HL-60 (cell line): Measurements from ENCODE around the gene MAFG.

Experiments used
- DNase-seq, 2 experiments: peaks; one replicate each; pipeline ENCODE4 v3.0.0-alpha.2; 2010 to 2020; ENCODE audit warnings: low read depth in 1 of 2, low spot score in 1 of 2
- H3K27ac ChIP-seq: fragments of 250-450 bp; sonication (Bioruptor Pico); replicated peaks from 2 replicates; pipeline ENCODE4 v1.5.1; 2020; ENCODE audit warnings: mild to moderate bottlenecking, moderate library complexity
- H3K27me3 ChIP-seq: fragments of 250-450 bp; sonication (Bioruptor Pico); 2 replicates; pipeline ENCODE4 v1.5.1; 2021; ENCODE audit warnings: mild to moderate bottlenecking, moderate library complexity; ENCODE audit not compliant: insufficient read depth, poor library complexity, severe bottlenecking
- H3K4me3 ChIP-seq: replicated peaks from 2 replicates; pipeline ENCODE4 v1.5.1; 2011; ENCODE audit warnings: mild to moderate bottlenecking, control low read depth, low read length; ENCODE audit not compliant: insufficient read depth
- GABPA ChIP-seq: IDR thresholded peaks from 2 replicates; pipeline ENCODE4 v1.6.1; 2012; ENCODE audit warnings: low read depth
- POLR2AphosphoS5 ChIP-seq: IDR thresholded peaks from 2 replicates; pipeline ENCODE4 v1.6.1; 2012; ENCODE audit warnings: low read depth
- SPI1 ChIP-seq: IDR thresholded peaks from 2 replicates; pipeline ENCODE4 v1.6.1; 2012; ENCODE audit warnings: low read depth, mild to moderate bottlenecking, borderline replicate concordance
- TF ChIP-seq, protein P1 (sequence below): IDR thresholded peaks from one replicate; pipeline ENCODE4 v1.5.1; 2011; ENCODE audit warnings: low read length, control low read depth, inconsistent platforms; ENCODE audit not compliant: insufficient read depth
- TF ChIP-seq, protein P2 (sequence below): IDR thresholded peaks from 2 replicates; pipeline ENCODE4 v1.6.1; 2012; ENCODE audit warnings: low read depth; ENCODE audit not compliant: insufficient replicate concordance

Gene MAFG

GRCh38 chr17:81941484-81942166, 14.1 kb upstream of the MAFG start:
- no peak for DNase-seq
- H3K27me3 ChIP-seq, result peaks cover 4% of the 10 kb centered on the region
- TF ChIP-seq GABPA, result no peak
- TF ChIP-seq, protein P1, sequence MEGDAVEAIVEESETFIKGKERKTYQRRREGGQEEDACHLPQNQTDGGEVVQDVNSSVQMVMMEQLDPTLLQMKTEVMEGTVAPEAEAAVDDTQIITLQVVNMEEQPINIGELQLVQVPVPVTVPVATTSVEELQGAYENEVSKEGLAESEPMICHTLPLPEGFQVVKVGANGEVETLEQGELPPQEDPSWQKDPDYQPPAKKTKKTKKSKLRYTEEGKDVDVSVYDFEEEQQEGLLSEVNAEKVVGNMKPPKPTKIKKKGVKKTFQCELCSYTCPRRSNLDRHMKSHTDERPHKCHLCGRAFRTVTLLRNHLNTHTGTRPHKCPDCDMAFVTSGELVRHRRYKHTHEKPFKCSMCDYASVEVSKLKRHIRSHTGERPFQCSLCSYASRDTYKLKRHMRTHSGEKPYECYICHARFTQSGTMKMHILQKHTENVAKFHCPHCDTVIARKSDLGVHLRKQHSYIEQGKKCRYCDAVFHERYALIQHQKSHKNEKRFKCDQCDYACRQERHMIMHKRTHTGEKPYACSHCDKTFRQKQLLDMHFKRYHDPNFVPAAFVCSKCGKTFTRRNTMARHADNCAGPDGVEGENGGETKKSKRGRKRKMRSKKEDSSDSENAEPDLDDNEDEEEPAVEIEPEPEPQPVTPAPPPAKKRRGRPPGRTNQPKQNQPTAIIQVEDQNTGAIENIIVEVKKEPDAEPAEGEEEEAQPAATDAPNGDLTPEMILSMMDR, result no peak
- TF ChIP-seq, protein P2, sequence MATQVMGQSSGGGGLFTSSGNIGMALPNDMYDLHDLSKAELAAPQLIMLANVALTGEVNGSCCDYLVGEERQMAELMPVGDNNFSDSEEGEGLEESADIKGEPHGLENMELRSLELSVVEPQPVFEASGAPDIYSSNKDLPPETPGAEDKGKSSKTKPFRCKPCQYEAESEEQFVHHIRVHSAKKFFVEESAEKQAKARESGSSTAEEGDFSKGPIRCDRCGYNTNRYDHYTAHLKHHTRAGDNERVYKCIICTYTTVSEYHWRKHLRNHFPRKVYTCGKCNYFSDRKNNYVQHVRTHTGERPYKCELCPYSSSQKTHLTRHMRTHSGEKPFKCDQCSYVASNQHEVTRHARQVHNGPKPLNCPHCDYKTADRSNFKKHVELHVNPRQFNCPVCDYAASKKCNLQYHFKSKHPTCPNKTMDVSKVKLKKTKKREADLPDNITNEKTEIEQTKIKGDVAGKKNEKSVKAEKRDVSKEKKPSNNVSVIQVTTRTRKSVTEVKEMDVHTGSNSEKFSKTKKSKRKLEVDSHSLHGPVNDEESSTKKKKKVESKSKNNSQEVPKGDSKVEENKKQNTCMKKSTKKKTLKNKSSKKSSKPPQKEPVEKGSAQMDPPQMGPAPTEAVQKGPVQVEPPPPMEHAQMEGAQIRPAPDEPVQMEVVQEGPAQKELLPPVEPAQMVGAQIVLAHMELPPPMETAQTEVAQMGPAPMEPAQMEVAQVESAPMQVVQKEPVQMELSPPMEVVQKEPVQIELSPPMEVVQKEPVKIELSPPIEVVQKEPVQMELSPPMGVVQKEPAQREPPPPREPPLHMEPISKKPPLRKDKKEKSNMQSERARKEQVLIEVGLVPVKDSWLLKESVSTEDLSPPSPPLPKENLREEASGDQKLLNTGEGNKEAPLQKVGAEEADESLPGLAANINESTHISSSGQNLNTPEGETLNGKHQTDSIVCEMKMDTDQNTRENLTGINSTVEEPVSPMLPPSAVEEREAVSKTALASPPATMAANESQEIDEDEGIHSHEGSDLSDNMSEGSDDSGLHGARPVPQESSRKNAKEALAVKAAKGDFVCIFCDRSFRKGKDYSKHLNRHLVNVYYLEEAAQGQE, result no peak
- no peak for TF ChIP-seq SPI1
- no peak for TF ChIP-seq POLR2AphosphoS5

GRCh38 chr17:81940538-81941483, 13.3 kb upstream of the MAFG start:
- Histone ChIP-seq H3K4me3 (no peak overlapping the region), H3K27ac (no peak overlapping the region), H3K27me3 (peaks cover 4% of the 10 kb centered on the region)
- TF ChIP-seq SPI1 (no peak), GABPA (no peak), POLR2AphosphoS5 (no peak)
- TF ChIP-seq, protein P2, result no peak
- TF ChIP-seq, protein P1, result no peak
- no peak for DNase-seq

More at GRCh38 chr17:81941484-81942166, 14.1 kb upstream of the MAFG start:
- Histone ChIP-seq H3K27ac (no peak overlapping the region), H3K4me3 (no peak overlapping the region)

- TF ChIP-seq GABPA (no peak), POLR2AphosphoS5 (no peak), SPI1 (no peak)
- TF ChIP-seq, protein P1, result no peak
- TF ChIP-seq, protein P2, result no peak
- H3K27ac ChIP-seq, result no peak overlapping the region
- H3K4me3 ChIP-seq, result no peak overlapping the region
- H3K27me3 ChIP-seq, result peaks cover 4% of the 10 kb centered on the region
- DNase-seq, result no peak
These were observed 12.4 kb upstream of the MAFG start for GRCh38 chr17:81939881-81940385.
